ENCODE measurements around the gene MED22. TPM values are rescaled to one million over a fixed set of nuclear protein-coding genes. Genes with fewer than 3 reads are reported as not detected.
A peak's percentile ranks its signal among the peaks of the same experiment; 100 is the strongest.

Gene MED22
- total RNA-seq, 1 donor: 14.5 TPM

- H3K27ac ChIP-seq (ENCODE audit: low read depth, low read length): no peak overlapping the region
- DNase-seq (ENCODE audit: insufficient read length, low spot score, missing footprints): peak; percentile 45
- peaks cover 54% of the 10 kb centered on the region for H3K36me3 ChIP-seq (ENCODE audit: insufficient read depth, low read length)
- H3K9me3 ChIP-seq (ENCODE audit: low read depth, low read length): no peaks in the 10 kb centered on the region
- H3K27me3 ChIP-seq (ENCODE audit: insufficient read depth, low read length): no peaks in the 10 kb centered on the region
- H3K4me1 ChIP-seq (ENCODE audit: insufficient read depth, low read length): peaks cover 10% of the 10 kb centered on the region
- H2AFZ ChIP-seq (ENCODE audit: low read length): no peak overlapping the region
- peaks cover 85% of the 10 kb centered on the region for H3K79me2 ChIP-seq (ENCODE audit: insufficient read depth, low read length)
- peaks cover 59% of the 10 kb centered on the region for H4K20me1 ChIP-seq (ENCODE audit: insufficient read depth, low read length)
- H3K4me2 ChIP-seq (ENCODE audit: insufficient read depth, low read length): no peak overlapping the region
- H3K4me3 ChIP-seq (ENCODE audit: insufficient read depth, low read length): no peak overlapping the region
- TF ChIP-seq CTCF (IDR thresholded peaks at IDR 0.05; ENCODE audit: extremely low read depth, low read depth, low read length): no peak
These were observed 12.8 kb upstream of the MED22 start for GRCh38 chr9:133360400-133361393.

GRCh38 chr9:133359399-133360175 is 11.7 kb upstream of the MED22 start:
- peak; percentile 40 for TF ChIP-seq CTCF (IDR thresholded peaks at IDR 0.05; ENCODE audit: extremely low read depth, low read depth, low read length)

GRCh38 chr9:133357656-133358055 is 9.7 kb upstream of the MED22 start:
- Histone ChIP-seq H3K36me3 (ENCODE audit: insufficient read depth, low read length) (peaks cover 41% of the 10 kb centered on the region), H2AFZ (ENCODE audit: low read length) (no peak overlapping the region), H3K4me1 (ENCODE audit: insufficient read depth, low read length) (peaks cover 20% of the 10 kb centered on the region), H3K4me3 (ENCODE audit: insufficient read depth, low read length) (no peak overlapping the region), H3K27ac (ENCODE audit: low read depth, low read length) (no peak overlapping the region), H3K27me3 (ENCODE audit: insufficient read depth, low read length) (no peaks in the 10 kb centered on the region), H3K9me3 (ENCODE audit: low read depth, low read length) (no peaks in the 10 kb centered on the region), H4K20me1 (ENCODE audit: insufficient read depth, low read length) (peaks cover 36% of the 10 kb centered on the region), H3K4me2 (ENCODE audit: insufficient read depth, low read length) (peak overlapping the region; percentile 77), H3K79me2 (ENCODE audit: insufficient read depth, low read length) (peaks cover 71% of the 10 kb centered on the region)
- TF ChIP-seq CTCF (IDR thresholded peaks at IDR 0.05; ENCODE audit: extremely low read depth, low read depth, low read length): no peak
- no peak for DNase-seq (ENCODE audit: insufficient read length, low spot score, missing footprints)

More at GRCh38 chr9:133359399-133360175, 11.7 kb upstream of the MED22 start:
- Histone ChIP-seq H3K4me3 (ENCODE audit: insufficient read depth, low read length) (no peak overlapping the region), H3K27ac (ENCODE audit: low read depth, low read length) (peak overlapping the region; percentile 20), H3K4me2 (ENCODE audit: insufficient read depth, low read length) (no peak overlapping the region), H3K4me1 (ENCODE audit: insufficient read depth, low read length) (peaks cover 20% of the 10 kb centered on the region), H3K9me3 (ENCODE audit: low read depth, low read length) (no peaks in the 10 kb centered on the region), H3K27me3 (ENCODE audit: insufficient read depth, low read length) (no peaks in the 10 kb centered on the region), H2AFZ (ENCODE audit: low read length) (no peak overlapping the region), H3K79me2 (ENCODE audit: insufficient read depth, low read length) (peaks cover 85% of the 10 kb centered on the region), H4K20me1 (ENCODE audit: insufficient read depth, low read length) (peaks cover 49% of the 10 kb centered on the region), H3K36me3 (ENCODE audit: insufficient read depth, low read length) (peaks cover 44% of the 10 kb centered on the region)
- DNase-seq (ENCODE audit: insufficient read length, low spot score, missing footprints): peak; percentile 85
